Skin of body (tissue), 2 donors: ENCODE results near the gene MAPKAP1. TPM values are rescaled to one million over a fixed set of nuclear protein-coding genes. Genes with fewer than 3 reads are reported as not detected.
"Not testable (repeated sequence)": the region's sequence is repeated elsewhere in the genome, so short reads cannot be mapped to it uniquely, and the experiment has no call there.

Experiments
- DNase-seq: peaks from one replicate; lab custom pipeline; 2025; lab: John Stamatoyannopoulos, UW
- total RNA-seq: library from RNA; depleted of rRNA; stranded (reverse); fragments of >200 nt; gene quantifications from one replicate; pipeline ENCODE4 v1.2.3, GENCODE V29; 2014

The MAPKAP1 gene
- total RNA-seq, 1 donor from 2014 or later: 35.2 TPM

DNA sequence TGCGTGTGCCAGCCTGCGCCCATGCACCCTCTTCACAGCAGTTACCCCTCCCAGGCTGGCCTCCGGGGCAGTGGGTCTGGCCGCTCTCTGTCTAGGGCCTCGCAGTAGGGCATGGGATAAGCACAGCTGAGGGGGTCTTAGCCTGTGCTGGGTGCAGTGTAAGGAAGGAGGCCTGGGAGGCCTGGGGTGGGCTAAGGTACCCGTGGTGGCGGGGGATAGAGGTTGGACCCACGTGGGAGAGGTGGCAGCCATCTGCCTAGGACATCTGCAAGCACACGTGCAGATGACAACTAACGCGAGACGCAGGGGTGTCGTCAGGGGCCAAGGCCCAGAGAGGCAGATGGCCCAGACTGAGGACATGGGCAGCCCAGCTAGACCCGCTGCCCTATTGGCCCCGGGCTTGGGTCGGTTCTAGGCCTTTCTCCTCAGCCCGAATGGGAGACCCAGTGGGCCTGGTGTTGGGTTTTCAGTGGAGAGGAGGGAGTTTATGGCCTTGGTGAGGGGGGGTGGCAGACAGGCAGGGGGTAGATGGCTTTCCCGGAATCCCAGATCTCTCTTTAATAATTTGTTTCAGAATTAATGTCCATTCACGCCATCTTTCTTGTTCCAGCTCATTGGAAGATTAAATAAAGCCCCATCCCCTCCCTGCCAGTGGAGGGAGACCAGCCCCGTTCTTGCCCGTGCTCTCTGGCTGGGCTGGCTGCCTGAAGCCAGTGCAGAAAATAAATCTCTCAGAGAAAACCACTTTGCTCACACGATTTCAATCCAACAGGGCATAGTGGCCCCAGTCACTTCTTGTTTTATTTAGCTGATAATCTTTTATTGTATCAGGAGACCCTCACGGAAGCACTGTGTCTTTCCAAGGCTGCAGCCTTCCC is 291.2 kb downstream of the MAPKAP1 start:
- DNase-seq: no peak

- no peak for DNase-seq
Measured at GRCh38 chr9:125413579-125413978, 293.4 kb downstream of the MAPKAP1 start.

- DNase-seq: no peak
Measured at GRCh38 chr9:125412166-125412565, 294.8 kb downstream of the MAPKAP1 start.

DNA sequence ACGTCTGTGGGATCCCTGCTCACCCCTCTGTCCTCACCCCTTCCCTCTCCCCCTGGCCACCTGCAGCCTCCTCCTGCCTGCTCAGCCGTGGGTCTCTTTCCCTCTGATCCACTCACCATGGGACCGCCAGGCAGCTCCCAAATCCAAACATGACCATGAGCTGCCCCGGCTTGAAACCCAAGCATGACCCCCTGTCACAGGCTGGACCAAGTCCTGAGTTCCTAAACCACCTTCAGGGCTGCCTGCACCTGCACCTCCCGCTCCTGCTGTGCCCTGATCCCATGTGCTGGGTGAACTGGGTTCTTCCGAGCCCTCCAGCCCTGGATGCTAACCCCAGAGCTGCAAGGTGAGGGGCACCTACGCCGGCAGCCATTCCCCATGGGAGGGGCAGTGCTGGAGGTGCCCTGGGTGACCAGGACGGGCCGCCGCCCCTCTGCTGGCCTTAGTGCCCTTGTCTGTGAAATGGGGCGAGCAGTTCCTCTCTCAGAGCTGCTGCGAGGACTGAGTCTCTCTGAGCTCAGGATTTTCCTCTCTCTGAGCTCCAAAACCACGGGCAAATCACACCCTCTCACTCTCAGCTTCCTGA is 295.7 kb downstream of the MAPKAP1 start:
- DNase-seq: no peak

DNA sequence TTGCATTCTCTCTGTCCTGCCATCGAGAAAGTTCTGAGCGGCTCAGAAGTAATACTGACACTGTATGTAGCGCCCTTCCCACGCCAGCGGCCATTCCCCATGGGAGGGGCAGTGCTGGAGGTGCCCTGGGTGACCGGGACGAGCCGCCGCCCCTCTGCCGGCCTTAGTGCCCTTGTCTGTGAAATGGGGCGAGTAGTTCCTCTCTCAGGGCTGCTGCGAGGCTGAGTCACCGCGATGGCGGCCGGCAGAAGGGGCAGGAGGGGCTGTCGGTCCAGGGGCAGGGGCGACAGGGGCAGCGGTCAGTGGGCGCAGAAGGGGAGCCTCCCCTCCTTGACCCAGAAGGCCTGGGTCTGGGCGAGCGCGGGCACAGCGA is 296.5 kb downstream of the MAPKAP1 start:
- DNase-seq: no peak

- DNase-seq: no peak
Measured at GRCh38 chr9:125409637-125410521, 297.1 kb downstream of the MAPKAP1 start.

DNA sequence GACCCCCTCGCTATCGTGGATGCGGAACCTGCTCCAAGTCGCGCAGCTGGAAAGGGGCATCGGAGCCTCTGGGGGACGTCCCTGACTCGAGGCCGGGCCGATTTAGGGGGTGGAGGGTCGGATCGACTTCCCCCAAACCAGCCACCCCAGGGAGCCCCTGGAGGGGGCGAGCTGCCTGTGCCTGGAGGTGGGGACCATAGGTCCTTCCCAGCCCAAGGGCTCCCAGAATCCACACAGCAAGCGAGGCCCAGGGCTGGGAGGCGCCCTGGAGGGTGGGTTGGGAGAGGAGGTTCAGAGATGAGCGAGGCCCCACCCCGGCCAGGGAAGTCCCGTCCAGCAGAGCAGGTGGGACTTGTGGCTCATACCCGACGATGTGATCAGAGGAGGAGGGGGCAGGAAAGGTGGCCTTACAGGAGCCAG is 297.8 kb downstream of the MAPKAP1 start:
- DNase-seq: no peak

GRCh38 chr9:125407974-125408900 is 298.8 kb downstream of the MAPKAP1 start:
- peak; percentile 41 for DNase-seq

DNA sequence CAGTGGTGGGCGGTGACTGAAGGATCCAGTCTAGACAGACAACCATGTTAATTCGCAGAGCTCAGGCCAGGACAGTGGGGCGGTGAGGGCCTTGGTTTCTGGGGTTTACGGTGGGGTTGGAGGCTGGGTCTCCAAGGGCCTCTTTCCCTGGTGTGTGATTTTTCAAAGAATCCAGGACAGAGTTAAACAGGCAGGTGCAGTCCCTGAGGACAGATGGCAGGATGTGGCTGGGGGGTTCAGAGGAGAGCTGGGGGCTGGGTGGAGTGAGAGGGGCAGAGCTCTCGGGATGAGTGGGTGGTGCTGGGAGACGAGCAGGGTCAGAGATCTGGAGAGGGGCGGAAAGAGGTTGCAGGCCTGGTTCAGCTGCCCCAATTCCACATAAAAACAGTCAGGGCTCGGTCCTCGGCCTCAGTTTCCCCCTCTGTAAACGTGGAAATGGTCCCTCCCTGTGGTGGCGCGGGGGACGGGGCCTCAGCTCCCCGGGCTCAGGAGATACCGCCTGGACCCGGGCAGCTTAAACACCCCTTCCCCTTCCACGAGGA is 299.5 kb downstream of the MAPKAP1 start:
- no peak for DNase-seq

DNA sequence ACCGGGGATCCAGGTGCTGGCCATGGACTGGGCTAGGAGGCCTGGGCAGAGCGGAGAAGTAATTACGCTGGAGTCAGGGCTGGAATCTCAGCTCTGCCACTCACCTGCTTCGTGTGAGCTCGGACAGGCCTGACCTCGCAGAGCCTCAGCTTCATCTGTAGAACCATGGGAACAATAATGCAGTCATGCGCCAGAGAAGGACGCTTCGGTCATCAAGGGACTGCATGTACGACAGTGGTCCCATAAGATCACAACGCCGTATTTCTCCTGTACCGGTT is 300.3 kb downstream of the MAPKAP1 start:
- DNase-seq: no peak

- DNase-seq: no peak
Measured at GRCh38 chr9:125405938-125406809, 300.8 kb downstream of the MAPKAP1 start.

DNA sequence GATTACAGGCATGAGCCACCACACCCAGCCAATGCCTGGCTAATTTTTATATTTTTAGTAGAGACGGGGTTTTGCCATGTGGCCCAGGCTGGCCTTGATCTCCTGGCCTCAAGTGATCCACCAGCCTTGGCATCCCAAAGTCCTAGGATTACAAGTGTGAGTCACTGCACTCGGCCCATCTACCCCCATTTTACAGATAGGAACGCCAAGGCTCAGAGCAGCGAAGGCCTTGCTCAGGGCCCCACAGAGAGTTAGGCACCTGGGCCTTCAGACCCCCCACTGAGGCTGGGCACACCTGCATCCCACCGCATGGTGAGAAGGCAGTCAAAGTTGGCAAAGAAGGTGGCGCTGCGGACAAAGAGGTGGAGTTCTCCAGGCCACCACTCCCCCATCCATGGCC is 302.3 kb downstream of the MAPKAP1 start:
- DNase-seq: no peak

GRCh38 chr9:125400725-125401716 is 306.0 kb downstream of the MAPKAP1 start:
- DNase-seq: no peak

DNA sequence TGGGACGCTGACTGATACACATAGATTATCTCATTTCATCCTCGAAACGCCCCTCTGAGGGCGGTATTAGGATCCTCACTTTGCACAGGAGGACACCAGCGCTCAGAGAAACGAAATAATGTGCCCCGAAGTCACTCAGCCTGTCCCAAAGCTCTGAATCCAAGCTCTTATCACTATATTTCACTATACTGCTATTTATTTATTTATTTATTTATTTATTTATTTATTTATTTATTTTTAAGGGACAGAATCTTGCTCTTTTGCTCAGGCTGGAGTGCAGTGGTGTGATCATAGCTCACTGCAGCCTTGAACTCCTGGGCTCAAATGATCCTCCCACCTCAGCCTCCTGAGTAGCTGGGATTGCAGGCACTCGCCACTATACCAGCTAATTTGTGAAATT is 306.8 kb downstream of the MAPKAP1 start:
- DNase-seq: not testable (repeated sequence)

DNA sequence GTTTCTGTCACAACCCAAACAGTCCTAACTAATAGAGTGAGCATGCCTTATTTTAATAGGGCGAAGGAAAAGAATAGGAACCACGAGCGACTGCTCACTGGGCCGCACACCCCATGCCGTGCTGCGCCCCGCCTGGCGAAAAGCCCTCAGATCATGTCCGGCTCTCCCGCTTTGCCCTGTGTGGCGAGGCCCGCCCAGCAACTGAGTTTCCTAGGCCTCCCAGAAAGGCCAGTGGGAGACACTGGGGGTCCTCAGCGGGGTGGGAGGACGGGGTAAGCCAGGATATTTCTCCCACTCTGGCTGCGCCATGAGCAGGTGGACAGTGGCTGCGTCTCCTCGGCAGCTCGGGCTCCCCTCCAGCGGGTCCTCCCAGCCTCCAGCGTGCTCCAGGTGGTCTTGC is 307.3 kb downstream of the MAPKAP1 start:
- DNase-seq: no peak

GRCh38 chr9:125399165-125399564 is 307.8 kb downstream of the MAPKAP1 start:
- DNase-seq: no peak

- no peak for DNase-seq
Measured at GRCh38 chr9:125398243-125398642, 308.8 kb downstream of the MAPKAP1 start.

DNA sequence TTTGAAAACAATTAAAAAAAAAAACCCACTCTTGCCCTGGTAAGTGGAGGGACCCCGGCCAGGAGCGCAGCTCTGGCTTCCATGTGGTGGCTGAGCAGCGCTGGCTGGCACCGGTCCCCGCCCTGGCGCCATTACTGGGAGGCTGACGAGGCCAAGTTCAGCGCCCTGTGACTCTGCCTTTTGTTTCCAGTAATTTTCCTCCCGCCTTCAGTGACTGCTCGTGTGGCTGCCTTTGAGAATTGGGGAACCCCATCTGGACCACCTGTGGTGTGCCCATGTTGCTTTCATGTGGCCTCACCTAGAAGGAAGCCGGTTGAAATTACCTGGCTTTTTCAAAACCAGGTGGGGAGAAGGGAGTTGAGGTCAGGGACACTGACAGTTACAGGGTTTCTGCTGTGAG is 309.3 kb downstream of the MAPKAP1 start:
- no peak for DNase-seq

DNA sequence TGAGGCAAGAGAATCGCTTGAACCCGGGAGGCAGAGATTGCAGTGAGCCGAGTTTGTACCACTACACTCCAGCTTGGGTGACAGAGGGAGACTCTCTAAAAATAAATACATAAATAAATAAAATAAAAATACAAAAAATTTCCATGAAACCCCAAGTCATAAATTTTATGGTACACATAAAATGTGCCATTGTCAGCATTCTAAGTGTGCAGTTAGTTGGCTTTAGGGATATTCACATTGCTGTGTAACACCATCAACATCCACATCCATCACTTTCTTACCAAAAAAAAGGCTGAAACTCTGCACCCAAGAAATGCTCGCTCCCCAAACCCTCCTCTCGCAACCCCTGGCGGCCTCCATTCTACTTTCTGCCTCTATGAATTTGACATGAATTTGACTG is 310.2 kb downstream of the MAPKAP1 start:
- no peak for DNase-seq
